Activated CD8-positive, alpha-beta memory T cell treated with anti-CD3 and anti-CD28 coated beads, Interleukin-2, amount 50 U/mL, for 1 hour (primary cell): ENCODE measurements around the gene NOC4L.

ENCODE experiments used
- DNase-seq: peaks from one replicate; pipeline ENCODE4 v3.0.0-alpha.2; 2020; ENCODE audit errors: extremely low read depth

Gene NOC4L

DNA sequence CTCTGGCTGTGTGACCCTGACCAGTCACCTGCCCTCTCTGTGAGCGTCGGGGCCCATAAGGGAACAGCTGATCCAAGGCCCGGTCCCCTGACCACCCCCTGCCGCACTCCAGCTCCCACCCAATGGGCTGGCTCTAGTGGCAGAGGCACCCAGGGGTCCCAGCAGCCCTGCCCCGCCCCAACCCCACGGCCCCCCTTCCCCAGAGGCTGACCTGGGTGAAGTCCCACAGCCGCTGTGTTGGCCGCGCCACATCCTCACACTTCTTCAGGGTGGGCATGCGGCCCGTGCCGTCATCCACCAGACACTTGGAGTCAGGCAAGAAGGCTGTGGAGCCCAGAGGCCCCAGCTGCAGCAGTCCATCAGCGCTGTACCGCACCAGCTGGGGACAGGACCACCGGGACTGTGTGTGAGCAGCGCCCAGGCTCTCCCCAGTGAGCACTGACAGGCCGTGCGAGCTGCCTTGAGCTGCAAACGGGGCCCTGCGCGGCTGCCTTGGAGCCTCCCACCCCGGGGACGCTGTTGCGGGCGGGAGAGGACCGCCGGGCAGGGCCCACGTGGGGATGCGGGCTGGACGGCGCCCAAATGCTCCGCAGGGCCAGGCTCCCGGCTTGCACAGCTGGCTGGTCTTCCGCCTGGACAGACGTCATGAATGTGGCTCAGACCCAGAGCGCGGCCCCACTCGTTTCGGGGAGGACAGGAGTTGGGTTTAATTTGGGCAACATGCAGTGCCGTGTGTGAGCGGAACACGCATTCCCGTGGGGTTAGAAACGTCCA lies 53.5 kb downstream of the NOC4L start:
- DNase-seq = no peak

DNA sequence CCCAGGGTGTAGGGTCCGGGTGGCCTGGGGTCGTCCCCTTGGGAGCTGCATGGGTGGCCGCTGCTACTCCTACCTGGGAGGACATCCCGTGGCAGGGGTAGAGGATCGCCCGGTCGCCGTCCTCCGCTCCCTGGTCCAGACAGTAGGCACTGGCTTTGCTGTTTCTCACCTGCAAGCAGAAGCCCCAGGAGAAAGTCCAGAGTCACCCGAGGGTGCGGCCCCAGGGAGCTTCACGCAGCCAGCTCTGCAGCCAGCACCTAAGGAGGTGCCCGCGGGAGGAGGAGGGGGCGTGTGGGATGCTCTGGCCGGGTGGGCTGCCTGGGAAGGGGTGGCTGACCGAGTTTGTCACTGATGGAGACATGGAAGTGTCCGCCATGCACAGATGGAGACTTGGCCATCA lies 54.8 kb downstream of the NOC4L start:
- DNase-seq = no peak

DNA sequence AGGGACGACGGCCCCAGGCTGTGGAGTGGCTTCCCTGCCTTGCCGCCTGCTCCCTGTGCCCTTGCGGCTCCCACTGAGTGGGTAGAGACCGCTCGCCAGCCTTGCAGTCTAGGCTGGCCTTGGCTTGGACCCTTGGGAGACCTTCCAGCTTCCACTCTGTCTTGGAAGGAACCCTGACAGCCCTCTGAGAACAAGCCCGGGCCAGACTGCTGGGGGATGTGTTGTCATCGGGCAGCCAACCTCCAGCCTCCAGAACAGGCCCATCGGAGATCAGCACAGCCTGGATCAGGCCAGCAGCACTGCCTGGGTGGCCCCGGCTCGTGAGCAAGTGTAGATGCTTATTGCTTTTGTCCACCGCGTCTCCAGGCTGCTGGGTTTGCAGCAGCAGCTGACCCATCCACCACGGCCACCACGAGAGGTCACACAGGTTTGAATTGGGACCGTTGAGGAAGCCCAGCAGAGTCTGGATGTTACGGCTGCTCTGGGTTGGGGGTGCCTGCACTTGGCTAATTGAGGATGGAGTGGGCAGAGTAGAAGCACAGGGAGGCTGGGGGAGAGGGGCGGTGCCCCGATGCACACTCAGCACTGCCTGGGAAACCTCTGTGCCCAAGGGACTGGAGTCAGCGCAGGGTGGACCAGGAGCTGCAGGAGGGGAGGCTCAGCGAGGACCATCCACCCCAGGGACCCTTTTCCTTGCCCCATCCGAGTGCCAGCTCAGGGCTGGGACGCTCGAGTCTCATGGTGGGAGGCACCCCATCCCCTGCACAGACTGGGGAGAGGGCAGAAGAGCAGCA lies 55.5 kb downstream of the NOC4L start:
- DNase-seq = no peak

DNA sequence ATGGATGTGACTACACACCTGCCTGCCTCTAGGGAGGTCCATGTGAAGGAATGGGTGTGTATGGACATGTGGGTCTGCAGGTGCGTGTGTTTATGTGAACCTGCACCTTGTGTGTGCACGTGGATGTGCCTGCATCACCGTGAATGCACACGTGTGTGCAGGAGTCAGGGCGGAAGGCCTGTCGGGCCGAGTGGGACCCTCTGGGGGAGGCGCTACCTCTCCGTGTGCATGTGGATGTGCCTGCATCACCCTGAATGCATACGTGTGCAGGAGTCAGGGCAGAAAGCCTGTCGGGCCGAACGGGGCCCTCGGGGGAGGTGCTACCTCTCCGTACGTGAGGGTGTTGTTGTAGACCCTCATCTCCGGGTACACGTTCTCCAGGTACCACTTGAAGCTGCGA lies 56.5 kb downstream of the NOC4L start:
- DNase-seq = no peak

DNA sequence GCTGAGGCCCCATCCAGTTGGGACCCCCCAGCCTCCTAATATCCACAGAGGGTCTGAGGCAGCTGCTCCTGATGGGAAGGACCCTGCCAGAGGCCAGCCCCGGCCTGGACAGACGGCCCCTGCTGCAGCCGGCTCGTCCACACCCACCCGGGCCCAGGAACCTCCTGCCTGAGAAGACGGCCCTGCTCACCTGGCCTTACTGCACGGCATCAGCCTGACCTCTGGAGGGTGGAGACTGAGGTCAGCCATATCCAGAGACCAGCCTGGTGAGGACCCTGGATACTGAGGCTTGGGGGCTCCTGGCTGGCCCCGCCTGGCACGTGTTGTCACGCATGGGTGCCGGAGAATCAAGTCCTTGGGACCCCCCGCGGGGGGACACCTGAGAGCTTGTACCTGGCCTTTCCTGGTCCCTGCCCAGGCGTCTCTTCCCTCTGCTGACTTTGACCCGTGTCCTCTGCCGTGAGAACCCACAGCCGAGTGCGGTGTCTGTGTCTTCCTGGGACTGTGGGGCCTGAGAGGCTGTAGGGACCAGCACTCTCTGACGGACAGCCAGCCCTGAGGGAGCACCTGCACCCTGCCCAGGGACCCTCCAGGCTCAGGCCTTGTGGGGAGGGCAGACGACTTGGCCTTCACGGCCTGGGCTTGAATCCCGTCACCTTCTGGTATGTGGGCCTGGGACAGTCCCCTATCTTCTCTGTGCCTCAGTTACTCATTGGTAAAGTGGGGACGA lies 57.3 kb downstream of the NOC4L start:
- no peak for DNase-seq
